ENCODE results near the gene CEBPZOS.

GRCh38 chr2:37226863-37227262, 30.6 kb downstream of the CEBPZOS start:
- TF ChIP-seq MAX (IDR thresholded peaks at IDR 0.05) (no peak), RAD21 (IDR thresholded peaks at IDR 0.05) (no peak)

Data from liver (tissue), 2 donors.